HEK293 (cell line): Measurements from ENCODE around the gene ZFYVE28.

Source experiments
- CTCF ChIA-PET: fragments of 350-600 bp; formaldehyde crosslinking; extraction: SDS; loops from one replicate; lab custom pipeline; 2021; ENCODE audit warnings: antibody characterized with exemption; lab: Yijun Ruan, JAX
- POLR2A ChIA-PET: fragments of 300-600 bp; formaldehyde crosslinking; extraction: SDS; loops from one replicate; lab custom pipeline; 2020; ENCODE audit warnings: antibody characterized with exemption, inconsistent platforms; lab: Yijun Ruan, JAX
- H3K27ac ChIP-seq: fragments of 200-500 bp; sonication (Bioruptor generic); 2 replicates; pipeline ENCODE4 v1.5.1; 2014; ENCODE audit warnings: low read depth, low read length, control low read depth, inconsistent platforms; ENCODE audit errors: extremely low read depth
- H3K36me3 ChIP-seq, 2 experiments: fragments of 200-500 bp in 1 of 2; sonication (Bioruptor generic) in 1 of 2; 1 replicate in 1 of 2; 2 replicates in 1 of 2; pipeline ENCODE4 v1.5.1; 2014 to 2017; ENCODE audit warnings: inconsistent platforms in 2 of 2, low read length in 2 of 2; ENCODE audit not compliant: control insufficient read depth in 2 of 2, insufficient read depth in 1 of 2
- H3K4me1 ChIP-seq: fragments of 200-500 bp; sonication (Bioruptor generic); 2 replicates; pipeline ENCODE4 v1.5.1; 2014; ENCODE audit warnings: mild to moderate bottlenecking, low read length, inconsistent platforms; ENCODE audit not compliant: control insufficient read depth, insufficient read depth
- H3K4me3 ChIP-seq: 2 replicates; pipeline ENCODE4 v1.5.1; 2011; ENCODE audit warnings: low read depth, mild to moderate bottlenecking, control low read depth, low read length, moderate library complexity
- H3K9me3 ChIP-seq: fragments of 200-500 bp; sonication (Bioruptor generic); 2 replicates; pipeline ENCODE4 v1.5.1; 2014; ENCODE audit warnings: low read depth, low read length, inconsistent platforms; ENCODE audit not compliant: control insufficient read depth, insufficient read depth
- HOXD13 ChIP-seq: sonication (generic); formaldehyde crosslinking; IDR thresholded peaks from 2 replicates; pipeline ENCODE4 v1.8.0; 2022; ENCODE audit warnings: missing genetic modification reagents, borderline replicate concordance
- ZNF274 ChIP-seq, 2 experiments: fragments of 200-500 bp in 1 of 2; fragments of 450-650 bp in 1 of 2; sonication (Bioruptor generic) in 1 of 2; formaldehyde crosslinking in 1 of 2; IDR thresholded peaks; 2 replicates each; pipeline versions ENCODE4 v1.5.1 to v1.6.1; 2014 to 2016; ENCODE audit warnings: borderline replicate concordance in 1 of 2, inconsistent platforms in 1 of 2, low read length in 1 of 2, missing biosample characterization in 1 of 2, missing genetic modification characterization in 1 of 2
- ZNF510 ChIP-seq: fragments of 450-650 bp; formaldehyde crosslinking; IDR thresholded peaks from 2 replicates; pipeline ENCODE4 v1.5.1; 2018; ENCODE audit warnings: mild to moderate bottlenecking, missing genetic modification characterization, missing biosample characterization; ENCODE audit not compliant: insufficient replicate concordance
- ZNF555 ChIP-seq: fragments of 450-650 bp; formaldehyde crosslinking; conservative IDR thresholded peaks from 2 replicates; pipeline ENCODE4 v1.5.1; 2017; ENCODE audit warnings: missing biosample characterization, mild to moderate bottlenecking, missing genetic modification characterization, inconsistent platforms
- ZNF610 ChIP-seq: fragments of 450-650 bp; formaldehyde crosslinking; IDR thresholded peaks from 2 replicates; pipeline ENCODE4 v1.5.1; 2016; ENCODE audit warnings: missing biosample characterization, missing genetic modification characterization, borderline replicate concordance
- ZNF629 ChIP-seq: fragments of 450-650 bp; formaldehyde crosslinking; IDR thresholded peaks from 2 replicates; pipeline ENCODE4 v1.5.1; 2017; ENCODE audit warnings: missing biosample characterization, missing genetic modification characterization
- ZNF701 ChIP-seq: fragments of 450-650 bp; formaldehyde crosslinking; IDR thresholded peaks from 2 replicates; pipeline ENCODE4 v1.5.1; 2016; ENCODE audit warnings: missing biosample characterization, missing genetic modification characterization
- ZNF776 ChIP-seq: fragments of 450-650 bp; formaldehyde crosslinking; IDR thresholded peaks from 2 replicates; pipeline ENCODE4 v1.5.0; 2017; ENCODE audit warnings: missing biosample characterization, missing genetic modification characterization, borderline replicate concordance
- TF ChIP-seq, protein P1 (sequence below): fragments of 450-650 bp; formaldehyde crosslinking; IDR thresholded peaks from 2 replicates; pipeline ENCODE4 v1.5.1; 2016; ENCODE audit warnings: missing biosample characterization, missing genetic modification characterization
- TF ChIP-seq, protein P2 (sequence below): fragments of 450-650 bp; formaldehyde crosslinking; IDR thresholded peaks from 2 replicates; pipeline ENCODE4 v1.5.1; 2016; ENCODE audit warnings: missing biosample characterization, missing genetic modification characterization
- TF ChIP-seq, protein P3 (sequence below): fragments of 450-650 bp; formaldehyde crosslinking; conservative IDR thresholded peaks from 2 replicates; pipeline ENCODE4 v1.5.1; 2016; ENCODE audit warnings: low read depth, missing biosample characterization, missing genetic modification characterization
- TF ChIP-seq, protein P4 (sequence below): fragments of 450-650 bp; formaldehyde crosslinking; IDR thresholded peaks from 2 replicates; pipeline ENCODE4 v1.5.1; 2016; ENCODE audit warnings: missing biosample characterization, missing genetic modification characterization, borderline replicate concordance
- TF ChIP-seq, protein P5 (sequence below): fragments of 450-650 bp; formaldehyde crosslinking; IDR thresholded peaks from 2 replicates; pipeline ENCODE4; 2016; ENCODE audit warnings: missing biosample characterization, missing genetic modification characterization
- TF ChIP-seq, protein P6 (sequence below): fragments of 450-650 bp; formaldehyde crosslinking; IDR thresholded peaks from 2 replicates; pipeline ENCODE4 v1.5.1; 2016; ENCODE audit warnings: missing biosample characterization, missing genetic modification characterization
- TF ChIP-seq, protein P7 (sequence below): fragments of 450-650 bp; formaldehyde crosslinking; IDR thresholded peaks from 2 replicates; pipeline ENCODE4 v1.5.1; 2016; ENCODE audit warnings: missing biosample characterization, missing genetic modification characterization

ZFYVE28 gene

DNA sequence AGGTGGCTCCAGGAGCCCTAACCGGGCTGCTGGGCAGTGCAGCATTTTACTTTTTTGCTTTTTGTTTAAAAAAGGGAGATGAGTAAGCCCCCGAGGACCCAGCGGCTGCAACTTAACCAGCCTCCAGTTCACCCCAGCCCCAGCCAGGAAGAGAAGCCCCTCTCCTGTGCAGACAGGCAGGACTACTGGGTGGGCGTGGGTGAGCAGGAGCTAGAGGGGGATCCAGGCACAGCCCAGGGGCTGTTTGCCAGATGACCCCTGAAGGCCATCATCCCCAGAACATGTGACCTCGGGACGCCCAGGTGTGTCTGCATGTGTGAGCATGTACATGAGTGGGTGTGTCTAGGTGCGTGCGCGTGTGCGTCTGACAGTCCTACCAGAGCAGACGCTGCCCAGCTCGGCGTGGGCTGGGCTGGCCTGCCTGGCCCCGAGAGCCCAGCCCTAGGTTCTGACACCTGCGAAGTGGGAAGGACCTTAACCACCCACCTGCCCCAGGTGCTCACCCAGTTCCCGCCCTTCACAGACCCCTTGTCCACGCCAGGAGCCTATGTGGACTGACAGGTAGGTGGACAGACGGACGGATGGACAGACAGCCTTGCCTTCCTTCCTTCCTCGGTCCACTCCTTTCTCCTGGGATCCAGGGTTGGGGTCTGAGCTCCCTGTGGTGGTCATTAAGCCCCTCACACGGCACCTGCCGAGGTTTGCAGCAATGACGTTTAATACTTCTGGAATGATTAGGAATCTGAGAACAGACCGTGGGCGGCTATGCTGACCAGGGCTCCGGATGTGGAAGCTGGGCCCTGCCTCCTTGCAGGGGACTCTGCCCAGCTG lies 168.7 kb downstream of the ZFYVE28 start:
- peaks cover 0 to 58% of the 10 kb centered on the region in 2 experiments; a peak in 1 of 3 replicates for H3K36me3 ChIP-seq
- H3K4me1 ChIP-seq, result no peaks in the 10 kb centered on the region
- H3K4me3 ChIP-seq, result no peak overlapping the region
- no peak overlapping the region for H3K27ac ChIP-seq
- POLR2A ChIA-PET, result interaction anchor here (0.7 kb wide), 1 partner anchor 143 kb away, joined by 5 read pairs; no protein-coding TSS in a partner anchor
- CTCF ChIA-PET, result no interaction called here
- TF ChIP-seq, protein P1, sequence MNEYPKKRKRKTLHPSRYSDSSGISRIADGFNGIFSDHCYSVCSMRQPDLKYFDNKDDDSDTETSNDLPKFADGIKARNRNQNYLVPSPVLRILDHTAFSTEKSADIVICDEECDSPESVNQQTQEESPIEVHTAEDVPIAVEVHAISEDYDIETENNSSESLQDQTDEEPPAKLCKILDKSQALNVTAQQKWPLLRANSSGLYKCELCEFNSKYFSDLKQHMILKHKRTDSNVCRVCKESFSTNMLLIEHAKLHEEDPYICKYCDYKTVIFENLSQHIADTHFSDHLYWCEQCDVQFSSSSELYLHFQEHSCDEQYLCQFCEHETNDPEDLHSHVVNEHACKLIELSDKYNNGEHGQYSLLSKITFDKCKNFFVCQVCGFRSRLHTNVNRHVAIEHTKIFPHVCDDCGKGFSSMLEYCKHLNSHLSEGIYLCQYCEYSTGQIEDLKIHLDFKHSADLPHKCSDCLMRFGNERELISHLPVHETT (tag by site-specific recombination), result no peak
- no peak for TF ChIP-seq ZNF610 (tag by site-specific recombination)
- TF ChIP-seq, protein P2, sequence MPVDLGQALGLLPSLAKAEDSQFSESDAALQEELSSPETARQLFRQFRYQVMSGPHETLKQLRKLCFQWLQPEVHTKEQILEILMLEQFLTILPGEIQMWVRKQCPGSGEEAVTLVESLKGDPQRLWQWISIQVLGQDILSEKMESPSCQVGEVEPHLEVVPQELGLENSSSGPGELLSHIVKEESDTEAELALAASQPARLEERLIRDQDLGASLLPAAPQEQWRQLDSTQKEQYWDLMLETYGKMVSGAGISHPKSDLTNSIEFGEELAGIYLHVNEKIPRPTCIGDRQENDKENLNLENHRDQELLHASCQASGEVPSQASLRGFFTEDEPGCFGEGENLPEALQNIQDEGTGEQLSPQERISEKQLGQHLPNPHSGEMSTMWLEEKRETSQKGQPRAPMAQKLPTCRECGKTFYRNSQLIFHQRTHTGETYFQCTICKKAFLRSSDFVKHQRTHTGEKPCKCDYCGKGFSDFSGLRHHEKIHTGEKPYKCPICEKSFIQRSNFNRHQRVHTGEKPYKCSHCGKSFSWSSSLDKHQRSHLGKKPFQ, result no peak
- TF ChIP-seq, protein P3, sequence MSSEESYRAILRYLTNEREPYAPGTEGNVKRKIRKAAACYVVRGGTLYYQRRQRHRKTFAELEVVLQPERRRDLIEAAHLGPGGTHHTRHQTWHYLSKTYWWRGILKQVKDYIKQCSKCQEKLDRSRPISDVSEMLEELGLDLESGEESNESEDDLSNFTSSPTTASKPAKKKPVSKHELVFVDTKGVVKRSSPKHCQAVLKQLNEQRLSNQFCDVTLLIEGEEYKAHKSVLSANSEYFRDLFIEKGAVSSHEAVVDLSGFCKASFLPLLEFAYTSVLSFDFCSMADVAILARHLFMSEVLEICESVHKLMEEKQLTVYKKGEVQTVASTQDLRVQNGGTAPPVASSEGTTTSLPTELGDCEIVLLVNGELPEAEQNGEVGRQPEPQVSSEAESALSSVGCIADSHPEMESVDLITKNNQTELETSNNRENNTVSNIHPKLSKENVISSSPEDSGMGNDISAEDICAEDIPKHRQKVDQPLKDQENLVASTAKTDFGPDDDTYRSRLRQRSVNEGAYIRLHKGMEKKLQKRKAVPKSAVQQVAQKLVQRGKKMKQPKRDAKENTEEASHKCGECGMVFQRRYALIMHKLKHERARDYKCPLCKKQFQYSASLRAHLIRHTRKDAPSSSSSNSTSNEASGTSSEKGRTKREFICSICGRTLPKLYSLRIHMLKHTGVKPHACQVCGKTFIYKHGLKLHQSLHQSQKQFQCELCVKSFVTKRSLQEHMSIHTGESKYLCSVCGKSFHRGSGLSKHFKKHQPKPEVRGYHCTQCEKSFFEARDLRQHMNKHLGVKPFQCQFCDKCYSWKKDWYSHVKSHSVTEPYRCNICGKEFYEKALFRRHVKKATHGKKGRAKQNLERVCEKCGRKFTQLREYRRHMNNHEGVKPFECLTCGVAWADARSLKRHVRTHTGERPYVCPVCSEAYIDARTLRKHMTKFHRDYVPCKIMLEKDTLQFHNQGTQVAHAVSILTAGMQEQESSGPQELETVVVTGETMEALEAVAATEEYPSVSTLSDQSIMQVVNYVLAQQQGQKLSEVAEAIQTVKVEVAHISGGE, result no peak
- TF ChIP-seq ZNF510 (tag by site-specific recombination), result no peak
- TF ChIP-seq HOXD13 (CRISPR knock-in tag), result no peak
- TF ChIP-seq ZNF701 (tag by site-specific recombination), result no peak
- TF ChIP-seq, protein P4, sequence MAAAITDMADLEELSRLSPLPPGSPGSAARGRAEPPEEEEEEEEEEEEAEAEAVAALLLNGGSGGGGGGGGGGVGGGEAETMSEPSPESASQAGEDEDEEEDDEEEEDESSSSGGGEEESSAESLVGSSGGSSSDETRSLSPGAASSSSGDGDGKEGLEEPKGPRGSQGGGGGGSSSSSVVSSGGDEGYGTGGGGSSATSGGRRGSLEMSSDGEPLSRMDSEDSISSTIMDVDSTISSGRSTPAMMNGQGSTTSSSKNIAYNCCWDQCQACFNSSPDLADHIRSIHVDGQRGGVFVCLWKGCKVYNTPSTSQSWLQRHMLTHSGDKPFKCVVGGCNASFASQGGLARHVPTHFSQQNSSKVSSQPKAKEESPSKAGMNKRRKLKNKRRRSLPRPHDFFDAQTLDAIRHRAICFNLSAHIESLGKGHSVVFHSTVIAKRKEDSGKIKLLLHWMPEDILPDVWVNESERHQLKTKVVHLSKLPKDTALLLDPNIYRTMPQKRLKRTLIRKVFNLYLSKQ (tag by site-specific recombination), result no peak
- no peak for TF ChIP-seq ZNF274 (IDR thresholded peaks at IDR 0.05; ENCODE audit: low read length)
- TF ChIP-seq ZNF274 (tag by site-specific recombination; IDR thresholded peaks at IDR 0.05; ENCODE audit: borderline replicate concordance), result no peak
- TF ChIP-seq, protein P5, sequence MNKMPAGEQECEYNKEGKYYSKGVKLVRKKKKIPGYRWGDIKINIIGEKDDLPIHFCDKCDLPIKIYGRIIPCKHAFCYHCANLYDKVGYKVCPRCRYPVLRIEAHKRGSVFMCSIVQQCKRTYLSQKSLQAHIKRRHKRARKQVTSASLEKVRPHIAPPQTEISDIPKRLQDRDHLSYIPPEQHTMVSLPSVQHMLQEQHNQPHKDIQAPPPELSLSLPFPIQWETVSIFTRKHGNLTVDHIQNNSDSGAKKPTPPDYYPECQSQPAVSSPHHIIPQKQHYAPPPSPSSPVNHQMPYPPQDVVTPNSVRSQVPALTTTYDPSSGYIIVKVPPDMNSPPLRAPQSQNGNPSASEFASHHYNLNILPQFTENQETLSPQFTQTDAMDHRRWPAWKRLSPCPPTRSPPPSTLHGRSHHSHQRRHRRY (tag by site-specific recombination), result no peak
- TF ChIP-seq ZNF776 (tag by site-specific recombination), result no peak
- TF ChIP-seq, protein P6, sequence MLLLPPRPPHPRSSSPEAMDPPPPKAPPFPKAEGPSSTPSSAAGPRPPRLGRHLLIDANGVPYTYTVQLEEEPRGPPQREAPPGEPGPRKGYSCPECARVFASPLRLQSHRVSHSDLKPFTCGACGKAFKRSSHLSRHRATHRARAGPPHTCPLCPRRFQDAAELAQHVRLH (tag by site-specific recombination), result no peak
- no peak for TF ChIP-seq ZNF555 (tag by site-specific recombination)
- TF ChIP-seq, protein P7, sequence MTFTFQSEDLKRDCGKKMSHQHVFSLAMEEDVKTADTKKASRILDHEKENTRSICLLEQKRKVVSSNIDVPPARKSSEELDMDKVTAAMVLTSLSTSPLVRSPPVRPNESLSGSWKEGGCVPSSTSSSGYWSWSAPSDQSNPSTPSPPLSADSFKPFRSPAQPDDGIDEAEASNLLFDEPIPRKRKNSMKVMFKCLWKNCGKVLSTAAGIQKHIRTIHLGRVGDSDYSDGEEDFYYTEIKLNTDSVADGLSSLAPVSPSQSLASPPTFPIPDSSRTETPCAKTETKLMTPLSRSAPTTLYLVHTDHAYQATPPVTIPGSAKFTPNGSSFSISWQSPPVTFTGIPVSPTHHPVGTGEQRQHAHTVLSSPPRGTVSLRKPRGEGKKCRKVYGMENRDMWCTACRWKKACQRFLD (tag by site-specific recombination), result no peak
- TF ChIP-seq ZNF629 (tag by site-specific recombination), result no peak
- TF ChIP-seq, all 188 proteins: peak for 0
- no peaks in the 10 kb centered on the region for H3K9me3 ChIP-seq
